GM23248 (cell line): ENCODE measurements around the gene TSN.
"Not testable (repeated sequence)": the region's sequence is repeated elsewhere in the genome, so short reads cannot be mapped to it uniquely, and the experiment has no call there.

Source experiments
- EZH2 ChIP-seq: fragments of 200-600 bp; sonication (generic); IDR thresholded peaks from 2 replicates; pipeline ENCODE4 v1.6.1; 2018; ENCODE audit warnings: antibody characterized with exemption, mild to moderate bottlenecking; ENCODE audit not compliant: insufficient read depth, poor library complexity, severe bottlenecking
- EZH2phosphoT487 ChIP-seq: fragments of 200-600 bp; sonication (generic); IDR thresholded peaks from 2 replicates; pipeline ENCODE4 v1.6.1; 2018; ENCODE audit warnings: antibody characterized with exemption, moderate library complexity, mild to moderate bottlenecking, low read depth; ENCODE audit not compliant: insufficient read depth

GRCh38 chr2:121817304-121817703 lies 61.9 kb downstream of the TSN start:
- TF ChIP-seq EZH2phosphoT487, EZH2: not testable (repeated sequence)
